ENCODE data around the gene TMEM139.

Gene TMEM139

DNA sequence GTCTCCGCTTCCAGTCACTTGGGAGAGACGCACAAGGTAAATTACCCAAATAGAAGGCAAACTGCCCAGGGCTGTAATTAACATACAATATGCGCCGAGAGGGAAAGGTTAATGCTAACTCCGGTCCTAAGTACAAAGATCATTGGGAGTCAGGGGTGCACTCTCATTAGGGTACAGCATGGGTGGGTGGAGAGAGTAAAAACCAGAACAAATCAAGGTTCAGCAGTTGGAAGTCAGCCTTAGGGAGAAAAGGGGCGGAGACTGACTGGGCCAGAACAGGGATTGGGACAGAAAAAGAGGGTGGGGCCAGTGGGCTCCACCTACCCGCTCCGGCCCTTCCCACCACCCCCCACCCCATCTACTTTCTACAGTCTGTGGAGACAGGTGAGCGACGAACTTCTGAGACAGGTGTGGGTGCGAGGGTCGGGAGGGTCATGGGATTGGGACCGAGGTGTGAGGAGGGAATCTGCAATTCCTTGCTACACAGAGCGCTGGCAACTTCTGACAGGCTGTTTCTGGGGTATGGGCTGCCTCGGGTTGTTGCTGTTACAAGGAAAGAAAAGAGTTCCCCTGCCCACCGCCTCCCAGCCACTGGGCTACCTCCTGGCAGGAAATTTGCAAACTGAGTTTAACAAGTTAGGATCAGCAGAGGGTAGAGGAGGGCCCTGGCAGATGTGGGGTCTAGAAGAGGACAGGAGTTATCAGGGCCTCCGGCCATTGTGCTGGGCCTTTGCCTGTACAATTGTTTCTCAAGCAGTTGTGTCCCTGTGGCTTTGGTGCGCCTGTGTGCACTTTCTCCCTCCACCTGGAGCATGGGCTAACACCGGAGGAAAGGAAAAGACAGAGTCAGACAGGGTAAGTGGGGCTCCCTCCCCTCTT is at the start of gene TMEM139:
Gene TMEM139, plus strand, starts transcription at position 368 of the 879 bp plus-strand sequence. CDS start 1,000 bp downstream, outside the sequence.
- DNase-seq (ENCODE audit: low read depth in 2 of 2), result no peak

DNA sequence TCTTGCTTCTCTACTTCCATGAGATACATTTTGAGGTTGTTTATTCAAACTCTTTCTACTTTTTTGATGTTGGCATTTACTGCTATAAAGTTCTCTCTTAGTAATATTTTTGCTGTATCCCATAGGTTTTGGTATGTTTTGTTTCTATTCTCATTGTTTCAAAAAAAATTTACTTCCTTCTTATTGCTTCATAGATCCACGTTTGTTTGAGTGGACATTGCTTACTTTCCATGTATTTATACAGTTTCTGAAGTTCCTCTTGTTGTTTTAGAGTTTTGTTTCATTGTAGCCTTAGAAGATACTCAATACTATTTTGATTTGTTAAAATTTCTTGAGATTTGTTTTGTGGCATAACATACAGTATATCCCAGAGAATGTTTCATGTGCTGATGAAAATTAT is 49.2 kb upstream of the TMEM139 start:
- DNase-seq (ENCODE audit: low read depth in 2 of 2), result no peak

- DNase-seq (ENCODE audit: low read depth in 2 of 2), result no peak
These were observed 48.3 kb upstream of the TMEM139 start for GRCh38 chr7:143236408-143236990.

DNA sequence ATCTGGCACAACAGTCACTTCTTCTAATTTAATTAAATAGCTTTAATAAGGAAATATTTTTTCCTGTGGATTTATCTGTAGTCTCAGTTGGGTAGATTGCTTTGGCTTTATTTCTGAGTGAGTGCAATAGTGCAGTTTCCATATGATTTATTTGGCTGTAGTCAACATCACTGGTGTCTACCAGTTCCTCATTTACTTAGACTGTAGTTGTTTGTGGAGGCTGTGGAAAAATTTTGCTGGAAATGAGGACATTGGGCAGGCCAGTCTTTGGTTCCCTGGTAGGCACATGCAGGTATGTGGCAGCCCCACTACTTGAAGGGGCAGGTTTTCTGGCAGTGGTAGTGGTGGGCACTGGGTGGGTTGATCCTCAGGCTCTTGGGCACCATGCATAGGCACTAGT is 47.4 kb upstream of the TMEM139 start:
- no peak for DNase-seq (ENCODE audit: low read depth in 2 of 2)

DNA sequence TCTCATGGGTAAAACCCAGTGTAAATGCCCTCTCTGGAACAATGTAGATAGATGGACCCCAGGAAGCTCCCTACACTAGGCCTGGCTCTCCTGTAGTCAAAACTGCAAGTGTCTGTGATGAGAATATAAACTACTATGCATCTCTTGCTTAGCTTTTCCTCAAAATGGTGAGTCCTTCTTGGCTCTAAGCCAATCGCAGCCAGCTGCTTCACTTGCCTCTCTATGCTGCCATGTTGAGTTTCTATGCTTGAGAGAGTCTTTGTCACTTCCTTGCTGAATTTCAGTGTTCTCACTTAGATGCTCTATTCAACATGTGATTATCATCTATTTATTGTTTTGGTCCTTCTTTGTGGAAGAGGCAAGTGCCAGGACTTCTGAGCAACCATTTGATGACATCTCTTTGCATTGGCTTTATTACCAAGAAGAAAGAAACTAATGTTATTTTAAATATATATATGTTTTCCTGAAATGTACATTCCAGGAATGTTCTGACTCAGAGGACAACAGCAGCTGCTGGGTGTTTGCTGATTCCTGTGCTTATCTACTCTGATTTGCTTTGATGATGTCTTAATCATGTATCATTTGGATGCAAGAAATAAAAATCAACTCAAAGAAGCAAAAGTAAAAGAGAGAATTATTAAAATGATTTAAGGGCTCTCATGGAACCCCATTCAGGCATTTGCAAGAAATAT is 46.3 kb upstream of the TMEM139 start:
- no peak for DNase-seq (ENCODE audit: low read depth in 2 of 2)

- DNase-seq (ENCODE audit: low read depth in 2 of 2), result no peak
These were observed 44.9 kb upstream of the TMEM139 start for GRCh38 chr7:143239813-143240212.

DNA sequence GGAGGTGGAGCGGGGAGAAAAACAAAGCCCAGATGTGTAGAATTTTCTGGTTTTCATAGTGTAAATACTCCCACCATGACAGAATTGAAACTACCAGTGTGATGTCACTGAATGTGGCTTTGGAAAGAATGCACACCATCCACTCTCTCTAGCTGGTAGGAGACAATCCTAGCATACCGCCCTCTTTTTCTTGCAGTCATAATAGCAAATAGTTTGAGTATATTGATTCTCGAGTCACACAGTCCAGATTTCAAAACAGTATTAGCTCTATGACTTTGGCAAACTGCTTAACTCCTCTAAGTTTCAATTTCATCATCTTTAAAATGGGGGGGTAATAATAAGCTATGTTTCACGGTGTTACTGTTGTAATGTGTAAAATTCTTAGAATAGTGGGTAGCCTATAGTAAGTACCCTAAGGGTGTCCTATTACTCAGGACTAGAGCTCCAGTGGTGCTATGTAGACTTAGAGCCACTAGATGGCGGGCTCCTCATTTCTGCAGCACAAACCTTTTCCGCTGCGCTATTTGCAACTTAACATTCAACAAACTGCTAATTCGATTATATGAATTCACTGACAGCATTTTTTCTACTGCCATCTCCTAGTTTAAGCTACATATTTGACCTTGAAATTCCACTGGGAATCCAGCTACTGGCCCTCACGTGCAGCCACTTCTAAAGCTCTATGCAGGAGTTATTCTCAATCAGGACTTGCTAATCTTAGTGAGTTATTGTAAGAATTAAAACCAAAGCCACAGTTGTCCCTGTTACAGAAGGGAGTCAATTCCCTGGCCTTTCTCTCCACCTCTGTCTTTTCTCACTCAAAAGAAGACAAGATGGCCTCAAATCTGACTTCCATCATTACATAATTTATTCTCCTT is 44.2 kb upstream of the TMEM139 start:
- peak; percentile 41 to 67 for DNase-seq (ENCODE audit: low read depth in 2 of 2)

- no peak for DNase-seq (ENCODE audit: low read depth in 2 of 2)
These were observed 42.5 kb upstream of the TMEM139 start for GRCh38 chr7:143242306-143242705.

DNA sequence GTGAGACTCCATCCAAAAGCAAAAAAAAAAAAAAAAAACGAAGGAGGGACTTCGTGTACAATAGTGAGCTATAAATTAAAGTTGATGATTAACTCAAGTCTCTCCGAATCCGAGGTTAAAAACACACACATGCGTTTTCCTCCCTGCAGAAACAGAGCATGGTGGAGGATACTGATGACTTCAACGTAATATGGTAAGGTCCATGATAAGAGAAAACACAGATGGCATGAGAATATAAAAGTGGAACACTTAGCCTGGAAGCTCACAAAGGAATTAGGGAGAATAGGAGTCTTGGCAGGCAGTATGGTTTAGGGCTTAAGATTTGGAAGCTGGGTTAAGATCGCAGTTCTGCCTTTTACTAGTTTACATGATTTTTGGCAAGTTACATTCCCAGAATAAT is 41.6 kb upstream of the TMEM139 start:
- DNase-seq (ENCODE audit: low read depth in 2 of 2), result no peak

GRCh38 chr7:143243614-143244013 is 41.1 kb upstream of the TMEM139 start:
- DNase-seq (ENCODE audit: low read depth in 2 of 2), result no peak

- no peak for DNase-seq (ENCODE audit: low read depth in 2 of 2)
These were observed 40.4 kb upstream of the TMEM139 start for GRCh38 chr7:143244321-143244720.

DNA sequence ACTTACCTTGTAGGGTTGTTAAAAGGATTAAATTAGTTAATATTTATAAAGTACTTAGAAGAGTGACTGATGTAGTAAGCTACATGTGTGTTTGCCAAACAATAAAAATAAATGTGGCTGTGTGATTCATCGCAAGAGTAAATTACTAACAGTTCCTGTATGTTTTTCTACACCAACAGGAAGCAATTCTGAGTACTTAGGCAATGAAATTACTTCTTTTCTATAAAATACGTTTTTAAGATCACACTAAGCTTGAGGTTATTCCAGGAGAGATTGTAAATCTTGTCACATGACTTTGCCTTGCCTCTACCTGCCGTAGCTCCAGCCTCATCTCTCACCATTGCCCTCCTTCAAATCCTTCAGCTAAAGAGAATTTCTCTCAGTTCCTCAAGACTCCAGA is 39.6 kb upstream of the TMEM139 start:
- no peak for DNase-seq (ENCODE audit: low read depth in 2 of 2)

DNA sequence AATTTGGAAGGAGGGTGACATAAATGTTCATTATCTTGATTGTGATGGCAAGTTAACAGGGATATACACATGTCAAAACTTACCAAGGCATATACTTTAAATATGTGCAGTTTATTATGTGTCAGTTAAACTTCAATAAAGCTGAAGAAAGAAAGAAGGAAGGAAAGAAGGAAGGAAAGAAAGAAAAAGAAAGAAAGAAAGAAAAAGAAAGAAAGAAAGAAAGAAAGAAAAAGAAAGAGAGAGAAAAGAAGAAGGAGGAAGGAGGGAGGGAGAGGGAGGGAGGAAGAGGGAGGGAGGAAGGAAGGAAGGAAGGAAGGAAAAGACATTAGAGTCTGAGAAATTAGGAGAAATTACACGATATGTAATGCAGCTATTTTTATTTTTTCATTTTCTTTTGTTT is 37.4 kb upstream of the TMEM139 start:
- no peak for DNase-seq (ENCODE audit: low read depth in 2 of 2)

GRCh38 chr7:143248761-143249354 is 35.9 kb upstream of the TMEM139 start:
- no peak for DNase-seq (ENCODE audit: low read depth in 2 of 2)

GRCh38 chr7:143250199-143250598 is 34.6 kb upstream of the TMEM139 start:
- no peak for DNase-seq (ENCODE audit: low read depth in 2 of 2)

- DNase-seq (ENCODE audit: low read depth in 2 of 2), result no peak
These were observed 33.9 kb upstream of the TMEM139 start for GRCh38 chr7:143250822-143251221.

DNA sequence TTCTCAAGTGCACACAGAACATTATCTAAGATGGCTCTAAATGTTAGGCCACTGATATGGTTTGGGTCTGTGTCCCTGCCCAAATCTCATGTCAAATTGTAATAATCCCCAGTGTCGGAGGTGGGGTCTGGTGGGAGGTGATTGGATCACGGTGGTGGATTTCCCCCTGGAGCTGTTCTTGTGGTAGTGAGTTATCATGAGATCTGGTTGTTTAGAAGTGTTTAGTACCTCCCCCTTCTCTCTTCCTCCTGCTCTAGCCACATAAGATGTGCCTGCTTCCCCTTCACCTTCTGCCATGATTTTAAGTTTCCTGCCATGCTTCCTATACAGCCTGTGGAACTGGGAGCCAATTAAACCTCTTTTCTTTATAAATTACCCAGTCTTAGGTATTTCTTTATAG is 32.8 kb upstream of the TMEM139 start:
- no peak for DNase-seq (ENCODE audit: low read depth in 2 of 2)

- no peak for DNase-seq (ENCODE audit: low read depth in 2 of 2)
These were observed 29.2 kb upstream of the TMEM139 start for GRCh38 chr7:143255564-143255963.

DNA sequence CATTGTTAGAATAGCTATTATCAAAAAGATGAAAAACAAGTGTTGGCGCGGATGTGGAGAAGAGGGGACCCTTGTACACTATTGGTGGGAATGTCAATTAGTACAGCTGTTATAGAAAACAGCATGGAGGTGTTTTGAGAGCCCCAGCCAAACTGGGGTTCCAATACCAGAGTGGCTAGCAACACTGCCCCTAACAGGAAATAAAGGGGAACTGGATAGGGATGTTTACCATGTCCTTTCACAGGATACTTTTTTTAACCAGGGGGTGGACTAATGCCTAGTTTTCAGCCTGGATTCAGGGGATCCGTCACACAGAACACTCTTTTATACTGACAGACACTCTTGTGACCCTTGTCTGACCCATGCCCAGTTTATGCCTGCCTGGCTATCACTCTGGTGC is 28.4 kb upstream of the TMEM139 start:
- DNase-seq (ENCODE audit: low read depth in 2 of 2), result no peak

GRCh38 chr7:143256932-143257331 is 27.8 kb upstream of the TMEM139 start:
- DNase-seq (ENCODE audit: low read depth in 2 of 2), result no peak

- no peak for DNase-seq (ENCODE audit: low read depth in 2 of 2)
These were observed 27.3 kb upstream of the TMEM139 start for GRCh38 chr7:143257501-143257900.

Measured in stimulated activated CD4-positive, alpha-beta T cell treated with anti-CD3 and anti-CD28 coated beads, Interleukin-1b, Interleukin-23, amount 100 ng/mL, for 4 hours (primary cell).